Ishikawa (cell line): ENCODE results near the gene SCRN2.

Experiments
- EP300 ChIP-seq: IDR thresholded peaks from 2 replicates; pipeline ENCODE4 v1.6.1; 2012; ENCODE audit warnings: borderline replicate concordance
- REST ChIP-seq: IDR thresholded peaks from 2 replicates; pipeline ENCODE4 v1.6.1; 2012; ENCODE audit warnings: low read depth, mild to moderate bottlenecking
- USF1 ChIP-seq: IDR thresholded peaks from 2 replicates; pipeline ENCODE4 v1.6.1; 2012

- TF ChIP-seq REST: no peak
- TF ChIP-seq USF1: no peak
- TF ChIP-seq EP300: no peak
Measured at GRCh38 chr17:47803751-47804150, 37.3 kb downstream of the SCRN2 start.
